Transverse colon (tissue), 4 donors: Measurements from ENCODE around the gene C6.

Source experiments
- EP300 ChIP-seq: sonication (generic); formaldehyde crosslinking; IDR thresholded peaks from one replicate; pipeline ENCODE4 v1.6.1; 2017; ENCODE audit warnings: antibody characterized with exemption, low read depth
- POLR2A ChIP-seq: fragments of 450-650 bp; IDR thresholded peaks from one replicate; pipeline ENCODE4 v1.6.1; 2016; ENCODE audit warnings: antibody characterized with exemption, mild to moderate bottlenecking, moderate library complexity
- POLR2AphosphoS5 ChIP-seq, 3 donors: sonication (generic); formaldehyde crosslinking; IDR thresholded peaks; one replicate each; pipeline ENCODE4 v1.6.1; 2016; ENCODE audit warnings: antibody characterized with exemption in 3 of 3
- TF ChIP-seq, protein P1 (sequence below), 5 experiments: fragments of 200-600 bp in 3 of 5; fragments of 450-650 bp in 2 of 5; sonication (generic) in 3 of 5; IDR thresholded peaks; 1 replicate in 2 of 5; 2 replicates in 3 of 5; pipeline ENCODE4 v1.5.1; 2016 to 2017; ENCODE audit warnings: antibody characterized with exemption in 5 of 5, inconsistent platforms in 3 of 5, mild to moderate bottlenecking in 2 of 5, moderate library complexity in 1 of 5

DNA sequence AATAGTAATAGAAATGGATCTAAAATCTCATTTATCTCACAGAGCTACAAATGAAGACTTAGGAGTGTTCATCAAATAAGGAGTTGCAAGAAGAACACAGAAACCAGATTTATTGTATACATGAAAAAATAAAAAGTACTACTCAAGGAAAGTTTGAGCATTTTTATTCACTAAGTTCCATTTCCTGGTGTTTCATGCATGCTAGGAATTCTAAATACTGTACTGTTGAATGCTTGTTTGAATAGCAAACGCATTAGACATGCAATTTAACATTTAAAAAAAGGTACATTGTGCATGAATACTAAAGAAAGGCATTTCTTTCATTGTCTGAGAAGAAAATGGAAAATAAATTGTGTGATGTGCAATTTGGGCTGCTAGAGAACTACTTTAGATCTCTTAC is 52.1 kb downstream of the C6 start:
- TF ChIP-seq, protein P1, sequence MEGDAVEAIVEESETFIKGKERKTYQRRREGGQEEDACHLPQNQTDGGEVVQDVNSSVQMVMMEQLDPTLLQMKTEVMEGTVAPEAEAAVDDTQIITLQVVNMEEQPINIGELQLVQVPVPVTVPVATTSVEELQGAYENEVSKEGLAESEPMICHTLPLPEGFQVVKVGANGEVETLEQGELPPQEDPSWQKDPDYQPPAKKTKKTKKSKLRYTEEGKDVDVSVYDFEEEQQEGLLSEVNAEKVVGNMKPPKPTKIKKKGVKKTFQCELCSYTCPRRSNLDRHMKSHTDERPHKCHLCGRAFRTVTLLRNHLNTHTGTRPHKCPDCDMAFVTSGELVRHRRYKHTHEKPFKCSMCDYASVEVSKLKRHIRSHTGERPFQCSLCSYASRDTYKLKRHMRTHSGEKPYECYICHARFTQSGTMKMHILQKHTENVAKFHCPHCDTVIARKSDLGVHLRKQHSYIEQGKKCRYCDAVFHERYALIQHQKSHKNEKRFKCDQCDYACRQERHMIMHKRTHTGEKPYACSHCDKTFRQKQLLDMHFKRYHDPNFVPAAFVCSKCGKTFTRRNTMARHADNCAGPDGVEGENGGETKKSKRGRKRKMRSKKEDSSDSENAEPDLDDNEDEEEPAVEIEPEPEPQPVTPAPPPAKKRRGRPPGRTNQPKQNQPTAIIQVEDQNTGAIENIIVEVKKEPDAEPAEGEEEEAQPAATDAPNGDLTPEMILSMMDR (IDR thresholded peaks at IDR 0.05) = no peak
- TF ChIP-seq POLR2AphosphoS5 (IDR thresholded peaks at IDR 0.05) = no peak
- no peak for TF ChIP-seq POLR2A
- TF ChIP-seq EP300 = no peak
